Activated CD8-positive, alpha-beta T cell treated with anti-CD3 and anti-CD28 coated beads for 36 hours (primary cell): Measurements from ENCODE around the gene TEP1. TPM values are rescaled to one million over a fixed set of nuclear protein-coding genes. Genes with fewer than 3 reads are reported as not detected.

ENCODE experiments used
- ATAC-seq: fragments of 200-7000 bp; cut with Tn5 transposase; one replicate; pipeline ENCODE4 v1.10.0; 2021; ENCODE audit warnings: mild to moderate bottlenecking, moderate library complexity
- CTCF ChIA-PET: fragments of 350-600 bp; sonication (Branson Sonifier 250); formaldehyde crosslinking; loops from one replicate; lab custom pipeline; 2021; ENCODE audit warnings: antibody characterized with exemption; lab: Charles Lee
- POLR2A ChIA-PET: fragments of 350-600 bp; sonication (Branson Sonifier 250); formaldehyde crosslinking; loops from one replicate; lab custom pipeline; 2021; ENCODE audit warnings: antibody characterized with exemption; lab: Charles Lee
- DNase-seq: peaks from one replicate; pipeline ENCODE4 v3.0.0-alpha.2; 2020
- H3K27ac Mint-ChIP-seq: one replicate; pipeline ENCODE4 v1.8.0; 2021; ENCODE audit warnings: mild to moderate bottlenecking, mixed read lengths
- H3K27me3 Mint-ChIP-seq: one replicate; pipeline ENCODE4 v1.8.0; 2021; ENCODE audit warnings: mixed read lengths
- H3K36me3 Mint-ChIP-seq: one replicate; pipeline ENCODE4 v1.8.0; 2021; ENCODE audit warnings: low read depth, mixed read lengths
- H3K4me1 Mint-ChIP-seq: one replicate; pipeline ENCODE4 v1.8.0; 2021; ENCODE audit warnings: low read depth, mixed read lengths
- H3K4me3 Mint-ChIP-seq: one replicate; pipeline ENCODE4 v1.8.0; 2021; ENCODE audit warnings: mild to moderate bottlenecking, moderate library complexity, mixed read lengths
- H3K9me3 Mint-ChIP-seq: one replicate; pipeline ENCODE4 v1.8.0; 2021; ENCODE audit warnings: mixed read lengths
- CTCF ChIP-seq: fragments of 200-600 bp; IDR thresholded peaks from one replicate; pipeline ENCODE4 v1.8.0; 2022; ENCODE audit warnings: antibody characterized with exemption, mild to moderate bottlenecking
- intact Hi-C: fragments of 100-400 bp; cut with micrococcal nuclease; formaldehyde crosslinking; loops from one replicate; pipeline ENCODE4 v1.10.0; 2022
- total RNA-seq, 2 experiments: library from RNA; stranded (reverse); gene quantifications; one replicate each; pipeline ENCODE4 v1.2.3, GENCODE V29; 2021

Gene TEP1
- total RNA-seq, 2 experiments from 2014 or later, result 22.8 to 25.3 TPM

GRCh38 chr14:20329355-20329754 lies 83.9 kb downstream of the TEP1 start:
- CTCF ChIA-PET, result interaction anchor here (1.0 to 9.4 kb wide), 6 partner anchors 13 to 284 kb away, joined by 3 to 125 read pairs (median 12); partner anchors contain the start of gene PARP2
- H3K4me1 Mint-ChIP-seq, result peaks cover 38% of the 10 kb centered on the region
- H3K4me3 Mint-ChIP-seq, result no peak overlapping the region
- H3K27ac Mint-ChIP-seq, result peak overlapping the region; percentile 48
- POLR2A ChIA-PET, result interaction anchor here (1.5 to 1.8 kb wide), 2 partner anchors 14 to 140 kb away, joined by 4 to 6 read pairs; partner anchors contain the start of genes PARP2 and PNP
- intact Hi-C loops, result no loop called here
- peaks cover 48% of the 10 kb centered on the region for H3K36me3 Mint-ChIP-seq
- ATAC-seq (no peak), DNase-seq (no peak)
- H3K9me3 Mint-ChIP-seq, result no peaks in the 10 kb centered on the region
- no peaks in the 10 kb centered on the region for H3K27me3 Mint-ChIP-seq
- no peak for TF ChIP-seq CTCF

- peaks cover 38% of the 10 kb centered on the region for H3K4me1 Mint-ChIP-seq
- H3K9me3 Mint-ChIP-seq, result no peaks in the 10 kb centered on the region
- no peaks in the 10 kb centered on the region for H3K27me3 Mint-ChIP-seq
- CTCF ChIA-PET, result interaction anchor here (0.9 to 9.4 kb wide), 17 partner anchors 14 to 362 kb away, joined by 3 to 125 read pairs (median 9); partner anchors contain the start of genes PARP2, PIP4P1, RNASE4 and TEP1
- POLR2A ChIA-PET, result interaction anchor here (1.5 to 1.8 kb wide), 3 partner anchors 14 to 141 kb away, joined by 4 to 6 read pairs (median 4); partner anchors contain the start of genes APEX1, OSGEP, PARP2 and PNP
- ATAC-seq (no peak), DNase-seq (no peak)
- H3K36me3 Mint-ChIP-seq, result peaks cover 53% of the 10 kb centered on the region
- intact Hi-C loops, result no loop called here
- H3K27ac Mint-ChIP-seq, result peak overlapping the region; percentile 3
- TF ChIP-seq CTCF, result no peak
- H3K4me3 Mint-ChIP-seq, result no peak overlapping the region
These were observed 84.6 kb downstream of the TEP1 start for GRCh38 chr14:20328705-20329104.

GRCh38 chr14:20327005-20327869 lies 86.1 kb downstream of the TEP1 start:
- peak overlapping the region; percentile 0 for H3K4me3 Mint-ChIP-seq
- no peaks in the 10 kb centered on the region for H3K9me3 Mint-ChIP-seq
- H3K4me1 Mint-ChIP-seq, result peaks cover 36% of the 10 kb centered on the region
- DNase-seq (peak; percentile 13), ATAC-seq (peak; percentile 53)
- peak; percentile 87 for TF ChIP-seq CTCF
- H3K27me3 Mint-ChIP-seq, result no peaks in the 10 kb centered on the region
- peaks cover 57% of the 10 kb centered on the region for H3K36me3 Mint-ChIP-seq
- ChIA-PET POLR2A (interaction anchor here (1.0 to 1.7 kb wide), 2 partner anchors 127 to 143 kb away, joined by 4 read pairs; partner anchors contain the start of genes APEX1 and OSGEP), CTCF (interaction anchor here (0.6 to 9.4 kb wide), 47 partner anchors 10 to 364 kb away, joined by 3 to 125 read pairs (median 4); partner anchors contain the start of genes PARP2, PIP4P1, PNP and RNASE11)
- H3K27ac Mint-ChIP-seq, result peak overlapping the region; percentile 41
- intact Hi-C loops, result no loop called here

GRCh38 chr14:20317720-20318119 lies 95.6 kb downstream of the TEP1 start:
- H3K27me3 Mint-ChIP-seq, result no peaks in the 10 kb centered on the region
- ATAC-seq, result no peak
- peaks cover 60% of the 10 kb centered on the region for H3K36me3 Mint-ChIP-seq
- intact Hi-C loops, result no loop called here
- no peak overlapping the region for H3K4me3 Mint-ChIP-seq
- TF ChIP-seq CTCF, result no peak
- CTCF ChIA-PET, result interaction anchor here (0.9 to 2.8 kb wide), 3 partner anchors 9 to 373 kb away, joined by 3 to 19 read pairs (median 9); partner anchors contain the start of gene TTC5
- no peaks in the 10 kb centered on the region for H3K9me3 Mint-ChIP-seq
- H3K4me1 Mint-ChIP-seq, result no peaks in the 10 kb centered on the region
- DNase-seq, result no peak
- POLR2A ChIA-PET, result interaction anchor here (1.2 kb wide), 1 partner anchor 21 kb away, joined by 3 read pairs; no protein-coding TSS in a partner anchor
- H3K27ac Mint-ChIP-seq, result no peak overlapping the region

Other genes with a start within 250 kb of the TEP1 start
- not detected for gene OR11G2, start 222.6 kb downstream of the TEP1 start, total RNA-seq
- not detected for gene OR11H6, start 189.8 kb downstream of the TEP1 start, total RNA-seq
- gene OR11H7, start 184.5 kb downstream of the TEP1 start, total RNA-seq, result not detected
- gene OR11H4, start 174.2 kb downstream of the TEP1 start, total RNA-seq, result not detected
- gene TTC5, start 107.5 kb downstream of the TEP1 start, total RNA-seq, result 10 to 100 TPM; 20.6 to 20.8 TPM
- 10 to 100 TPM; 79.0 to 82.7 TPM for gene CCNB1IP1, start 80.2 kb downstream of the TEP1 start, total RNA-seq
- gene PARP2, start 69.9 kb downstream of the TEP1 start, total RNA-seq, result 10 to 100 TPM; 45.7 to 46.5 TPM
- gene KLHL33, start 22.7 kb upstream of the TEP1 start, total RNA-seq, result under 1 TPM; 0.54 to 0.59 TPM
- 10 to 100 TPM; 39.5 to 40.7 TPM for gene OSGEP, start 41.3 kb upstream of the TEP1 start, total RNA-seq
- 100 to 1,000 TPM; 196 to 211 TPM for gene APEX1, start 41.7 kb upstream of the TEP1 start, total RNA-seq
- gene PIP4P1, start 47.9 kb upstream of the TEP1 start, total RNA-seq, result 10 to 100 TPM; 21.0 to 27.3 TPM
- 100 to 1,000 TPM; 176 to 183 TPM for gene PNP, start 55.9 kb upstream of the TEP1 start, total RNA-seq
- under 1 TPM in 1 of 2 experiments, not detected in 1; 0.23 TPM for gene RNASE10, start 92.0 kb upstream of the TEP1 start, total RNA-seq
- gene RNASE9, start 147.5 kb upstream of the TEP1 start, total RNA-seq, result not detected
- not detected for gene RNASE11, start 174.5 kb upstream of the TEP1 start, total RNA-seq
- gene RNASE12, start 177.9 kb upstream of the TEP1 start, total RNA-seq, result not detected
- not detected for gene OR6S1, start 228.2 kb upstream of the TEP1 start, total RNA-seq